Measurements from ENCODE around the gene GATA5.

GATA5 gene

DNA sequence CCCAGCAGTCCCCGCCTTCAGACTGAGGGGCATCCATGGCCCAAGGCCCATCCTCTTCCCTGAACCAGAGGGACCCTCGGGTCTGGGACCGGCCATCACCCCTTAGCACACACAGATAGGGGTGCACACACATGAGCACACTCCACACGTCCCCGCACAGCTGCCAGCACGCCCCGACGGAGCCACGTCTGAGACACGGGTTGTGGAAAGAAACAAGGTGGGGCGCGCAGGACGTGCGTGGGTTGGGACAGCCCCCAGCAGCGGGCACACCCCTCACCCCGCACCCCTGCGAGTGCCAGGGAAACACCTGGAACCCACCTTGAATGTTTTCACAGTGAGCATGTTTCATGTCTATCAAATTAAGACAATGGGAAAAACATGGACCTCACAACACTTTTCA lies 6.4 kb downstream of the GATA5 start:
- no peak for DNase-seq

DNA sequence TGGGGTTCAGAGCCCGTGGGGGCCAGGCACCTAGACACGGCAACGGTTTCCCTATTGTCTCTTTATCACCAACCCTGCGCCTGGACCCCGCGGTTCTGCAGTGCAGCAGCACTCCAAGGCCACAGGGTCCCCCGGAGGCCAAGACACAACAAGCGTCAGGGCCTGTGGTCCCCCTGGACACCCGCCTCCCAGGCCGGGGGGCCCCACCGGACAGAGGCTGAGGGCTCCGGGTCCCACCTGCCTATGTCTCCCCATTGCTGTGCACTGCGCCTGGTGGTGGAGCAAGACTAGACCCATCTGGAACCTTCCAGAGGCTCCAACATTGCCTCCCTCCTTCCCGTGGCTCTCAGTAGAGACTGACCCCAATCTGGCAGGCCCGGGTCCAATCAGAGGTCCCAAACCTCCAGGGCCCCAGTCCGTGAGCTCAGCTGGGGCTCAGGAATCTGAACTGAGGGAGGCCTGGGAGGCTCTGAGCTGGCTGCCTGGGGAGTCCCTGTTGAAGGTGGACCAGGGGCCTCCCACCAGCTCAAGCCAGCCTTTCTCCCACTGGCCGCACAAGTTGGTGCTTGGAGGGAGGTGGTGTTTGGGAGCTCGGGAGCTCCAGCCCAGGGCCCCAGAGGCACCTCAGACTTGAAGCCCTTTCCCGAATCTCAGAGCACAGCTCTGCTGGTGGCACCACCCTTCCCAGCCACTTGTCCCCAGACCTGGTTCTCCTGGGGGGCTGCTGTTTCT lies 8.8 kb downstream of the GATA5 start:
- DNase-seq, result no peak

GRCh38 chr20:62466072-62466760 lies 9.6 kb downstream of the GATA5 start:
- DNase-seq, result no peak

GRCh38 chr20:62464990-62465389 lies 10.8 kb downstream of the GATA5 start:
- no peak for DNase-seq

GRCh38 chr20:62464425-62464770 lies 11.4 kb downstream of the GATA5 start:
- DNase-seq, result no peak

- DNase-seq, result no peak
Observed at GRCh38 chr20:62463651-62464424, 12.0 kb downstream of the GATA5 start.

DNA sequence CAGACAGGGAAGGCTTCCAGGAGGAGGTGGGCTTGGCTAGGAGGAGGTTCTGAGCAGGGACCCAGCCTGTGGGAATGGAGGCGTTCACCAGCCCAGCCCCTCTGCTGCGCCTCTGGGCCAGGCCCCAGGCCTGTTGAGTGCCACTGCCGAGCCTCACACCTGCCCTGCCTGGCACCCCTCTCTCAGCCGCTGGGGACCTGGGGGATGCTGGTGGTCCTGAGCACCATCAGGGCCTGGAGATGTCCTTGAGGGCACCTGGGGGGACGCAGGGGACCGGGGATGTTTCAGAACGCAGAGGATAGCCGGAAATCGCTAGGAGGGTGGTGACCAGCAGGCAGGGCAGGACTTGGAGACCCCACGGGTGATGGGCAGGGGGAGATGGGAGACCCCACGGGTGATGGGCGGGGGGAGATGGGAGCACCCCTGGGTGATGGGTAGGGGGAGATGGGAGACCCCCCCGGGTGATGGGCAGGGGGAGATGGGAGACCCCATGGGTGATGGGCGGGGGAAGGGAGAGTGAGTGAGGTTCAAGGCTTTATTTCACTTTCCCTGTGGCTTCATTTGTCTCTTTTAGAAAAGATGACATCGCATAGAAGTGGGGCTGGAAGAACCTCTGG lies 12.7 kb downstream of the GATA5 start:
- no peak for DNase-seq

- DNase-seq, result no peak
Observed at GRCh38 chr20:62461834-62462233, 14.0 kb downstream of the GATA5 start.

GRCh38 chr20:62461157-62461556 lies 14.6 kb downstream of the GATA5 start:
- no peak for DNase-seq

GRCh38 chr20:62460678-62461077 lies 15.1 kb downstream of the GATA5 start:
- no peak for DNase-seq

DNA sequence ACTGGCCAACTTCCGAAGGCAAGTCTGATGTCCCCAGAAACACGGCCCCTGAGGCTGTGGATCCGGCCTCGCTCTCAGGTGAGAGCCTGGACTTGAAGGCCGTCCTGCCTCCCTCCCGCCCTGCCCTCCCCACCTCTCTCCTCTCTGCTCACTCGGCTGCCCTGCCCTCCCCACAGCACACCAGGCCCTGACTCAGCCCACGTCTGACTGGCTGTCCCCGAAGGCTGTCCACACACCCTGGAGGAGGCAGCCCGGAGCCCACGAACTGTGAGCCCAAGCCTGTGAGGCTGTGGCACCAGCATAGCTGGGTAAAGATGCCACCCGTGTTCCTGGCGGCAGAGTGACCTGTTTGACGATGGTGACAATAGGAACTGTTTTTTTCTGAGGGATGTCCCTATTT lies 16.3 kb downstream of the GATA5 start:
- no peak for DNase-seq

- no peak for DNase-seq
Observed at GRCh38 chr20:62458275-62459251, 17.2 kb downstream of the GATA5 start.

GRCh38 chr20:62457831-62458230 lies 18.0 kb downstream of the GATA5 start:
- DNase-seq, result no peak

DNA sequence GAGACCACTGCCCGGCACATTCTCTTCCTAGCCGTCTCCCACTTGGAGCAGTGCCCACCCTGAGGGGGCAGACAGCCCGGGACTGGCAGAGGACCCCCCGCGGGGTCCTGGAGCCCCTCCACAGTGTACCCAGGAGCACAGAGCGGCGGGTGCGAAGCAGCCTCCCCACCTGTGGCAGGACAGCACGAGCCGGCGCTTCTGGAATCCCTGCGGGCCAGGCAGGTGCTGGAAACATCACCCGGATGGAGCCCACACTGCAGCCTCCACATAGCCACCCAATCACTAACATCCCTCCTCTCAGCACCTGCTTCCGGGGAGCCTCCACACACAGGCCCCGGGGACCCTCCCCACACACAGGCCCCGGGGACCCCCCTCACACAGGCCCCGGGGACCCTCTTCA lies 18.7 kb downstream of the GATA5 start:
- no peak for DNase-seq

- no peak for DNase-seq
Observed at GRCh38 chr20:62455929-62456328, 19.9 kb downstream of the GATA5 start.

DNA sequence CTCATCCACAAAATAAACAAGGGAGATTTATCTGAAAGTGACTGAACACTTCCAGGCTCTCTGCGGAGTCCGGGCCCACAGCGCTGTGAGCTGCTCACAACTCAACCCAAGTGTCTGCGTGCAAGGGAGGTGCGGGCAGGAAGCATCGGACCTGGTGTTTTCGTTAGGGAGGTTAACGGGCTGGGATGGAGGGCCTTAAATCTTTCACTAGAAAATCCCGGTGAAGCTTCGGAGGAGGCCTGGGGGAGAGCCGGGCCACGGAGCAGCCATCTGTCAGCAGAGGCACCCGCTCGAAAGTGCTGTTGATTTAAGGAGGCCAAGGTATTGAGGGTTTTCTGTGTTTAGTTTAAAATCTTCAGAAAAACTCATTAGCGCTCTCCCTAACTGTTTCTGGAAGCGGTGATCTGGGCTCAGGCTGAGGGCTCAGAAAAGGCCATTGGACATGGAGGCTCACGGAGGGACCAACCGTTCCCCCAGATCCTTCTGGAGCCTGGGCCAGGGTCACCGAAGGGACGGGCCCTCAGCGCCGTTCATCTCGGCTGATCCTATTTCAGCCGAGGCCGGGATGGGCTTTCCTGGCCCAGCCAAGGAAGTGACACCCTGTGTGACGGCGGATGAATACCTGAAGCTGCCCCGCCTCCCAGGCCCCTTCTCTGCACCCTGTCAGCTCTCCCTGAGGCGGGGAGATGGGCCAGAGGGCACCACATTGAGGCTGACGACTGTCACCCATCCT lies 20.7 kb downstream of the GATA5 start:
- DNase-seq, result no peak

DNA sequence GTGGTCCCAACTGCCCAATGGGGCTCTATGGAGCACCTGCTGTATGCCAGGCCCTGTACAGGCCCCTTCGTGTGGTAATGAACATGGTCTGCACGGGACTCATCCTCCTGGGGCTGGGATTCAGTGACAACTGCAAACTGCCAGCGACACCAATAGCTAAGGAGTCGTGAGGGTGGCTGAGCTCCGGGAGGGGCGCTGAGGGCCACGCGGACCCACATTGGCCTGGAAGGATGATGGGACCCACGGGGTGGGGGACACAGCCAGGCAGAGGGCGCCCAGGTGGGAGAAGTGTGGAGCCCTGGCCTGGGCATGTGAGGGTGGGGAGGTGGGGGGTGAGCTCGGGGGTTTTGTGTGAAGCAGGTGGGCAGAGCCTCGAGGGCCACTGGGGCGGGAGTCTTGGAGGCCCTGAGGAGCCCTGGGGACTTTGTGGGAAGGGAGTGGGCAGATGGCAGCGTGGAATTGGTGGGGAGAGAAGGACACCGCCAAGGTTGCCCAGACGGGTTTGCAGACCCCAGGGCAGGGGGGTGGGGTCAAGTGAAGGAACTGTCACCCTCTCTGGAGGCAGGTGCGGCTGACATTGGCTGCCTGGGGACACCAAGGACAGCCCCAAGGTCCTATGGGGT lies 22.5 kb downstream of the GATA5 start:
- no peak for DNase-seq

DNA sequence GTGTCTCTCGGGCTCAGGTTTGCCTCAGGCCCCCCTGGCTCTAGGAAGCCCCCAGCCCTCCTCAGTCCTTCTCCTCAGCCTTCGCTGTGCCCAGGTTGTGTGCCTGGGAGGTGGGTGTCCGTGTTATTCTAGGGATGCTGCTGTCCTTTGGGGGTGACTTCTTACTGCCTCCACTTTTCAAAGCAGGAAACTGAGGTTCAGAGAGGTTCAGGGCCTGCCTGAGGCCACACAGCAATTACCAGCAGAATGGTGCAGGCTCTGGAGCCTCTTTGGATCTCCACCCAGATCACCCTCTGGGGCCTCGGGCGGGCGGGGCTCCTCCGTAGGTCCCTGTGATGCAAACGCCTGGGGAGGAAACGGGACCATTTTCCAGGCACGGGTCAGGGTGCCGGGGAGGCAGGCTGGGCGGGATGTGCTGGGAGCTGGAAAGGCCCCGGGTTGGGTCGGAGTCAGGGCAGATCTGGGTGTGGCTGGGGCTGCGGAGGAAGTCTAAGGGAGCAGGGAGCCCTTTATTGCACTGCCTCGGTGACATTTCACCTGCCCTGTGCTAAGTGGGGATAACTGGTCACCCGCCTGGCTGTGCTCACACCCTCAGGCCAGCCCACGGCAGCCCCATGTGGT lies 23.2 kb downstream of the GATA5 start:
- no peak for DNase-seq

DNA sequence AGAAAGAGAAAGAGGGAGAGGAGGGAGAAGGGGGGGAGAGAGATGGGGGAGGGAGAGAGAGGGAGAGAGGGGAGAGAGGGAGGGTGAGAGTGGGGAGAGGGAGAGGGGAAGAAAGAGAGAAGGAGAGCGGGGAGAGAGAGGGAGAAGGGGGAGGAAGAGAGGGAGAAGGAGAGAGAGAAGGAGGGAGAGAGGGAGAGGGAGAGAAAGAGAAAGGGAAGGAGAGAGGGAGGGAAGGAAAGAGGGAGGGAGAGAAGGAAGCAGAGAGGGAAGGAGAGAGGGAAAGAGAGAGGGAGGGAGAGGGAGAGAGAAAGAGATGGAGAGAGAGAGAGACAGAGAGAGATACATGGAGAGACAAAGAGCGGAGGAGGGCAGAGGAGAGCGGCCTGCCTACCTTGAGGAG lies 23.8 kb downstream of the GATA5 start:
- no peak for DNase-seq

GRCh38 chr20:62451156-62451767 lies 24.5 kb downstream of the GATA5 start:
- DNase-seq, result no peak

All from MV-4-11 (cell line).